ENCODE measurements around the gene PGA3.
"Not testable (repeated sequence)": the region's sequence is repeated elsewhere in the genome, so short reads cannot be mapped to it uniquely, and the experiment has no call there.

PGA3 gene

DNA sequence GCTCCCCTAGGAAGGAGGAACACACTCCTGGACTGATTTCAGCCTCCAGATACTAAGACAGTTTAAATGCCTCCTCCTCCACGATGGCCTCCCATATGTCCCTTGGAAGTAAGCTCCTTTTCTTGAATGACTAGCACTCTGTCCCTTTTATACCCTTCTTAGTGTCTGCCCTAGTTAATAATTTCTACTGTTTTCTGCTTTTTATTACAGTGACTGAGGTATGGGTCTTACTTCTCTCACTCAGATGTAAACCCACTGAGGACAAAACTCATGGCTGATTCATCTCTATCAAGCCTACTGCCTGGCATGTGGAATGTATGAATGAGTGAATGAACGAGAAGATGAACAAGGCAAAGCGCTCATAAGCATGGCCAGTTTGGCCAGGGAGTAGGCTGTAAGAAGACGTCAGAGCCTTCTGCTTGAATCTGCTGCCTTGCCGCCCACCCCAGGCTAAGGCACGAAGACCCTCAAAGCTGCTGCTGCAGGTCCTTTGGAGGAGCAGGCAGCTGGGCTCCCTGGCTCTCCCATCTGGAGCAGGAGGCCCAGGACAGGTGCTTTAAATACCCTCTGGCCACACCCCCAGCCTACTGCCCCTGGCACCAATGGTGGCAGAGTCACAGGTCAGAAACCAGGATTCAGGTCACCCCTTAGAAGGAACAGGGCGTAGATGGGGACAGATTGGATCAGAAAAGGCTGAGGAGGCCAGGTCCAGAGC lies 8.2 kb upstream of the PGA3 start:
- Histone ChIP-seq H3K9ac (ENCODE audit: low read length) (no peak overlapping the region), H3K27ac (ENCODE audit: low read length) (no peak overlapping the region), H3K4me1 (ENCODE audit: control insufficient read depth, low read depth, low read length) (no peaks in the 10 kb centered on the region), H3K36me3 (ENCODE audit: control insufficient read depth, low read depth, low read length) (no peaks in the 10 kb centered on the region), H3K27me3 (ENCODE audit: control insufficient read depth, insufficient read depth, low read length) (no peaks in the 10 kb centered on the region), H3K4me3 (ENCODE audit: low read length) (no peak overlapping the region), H3K9me3 (ENCODE audit: control insufficient read depth, low read depth, low read length) (no peaks in the 10 kb centered on the region)

DNA sequence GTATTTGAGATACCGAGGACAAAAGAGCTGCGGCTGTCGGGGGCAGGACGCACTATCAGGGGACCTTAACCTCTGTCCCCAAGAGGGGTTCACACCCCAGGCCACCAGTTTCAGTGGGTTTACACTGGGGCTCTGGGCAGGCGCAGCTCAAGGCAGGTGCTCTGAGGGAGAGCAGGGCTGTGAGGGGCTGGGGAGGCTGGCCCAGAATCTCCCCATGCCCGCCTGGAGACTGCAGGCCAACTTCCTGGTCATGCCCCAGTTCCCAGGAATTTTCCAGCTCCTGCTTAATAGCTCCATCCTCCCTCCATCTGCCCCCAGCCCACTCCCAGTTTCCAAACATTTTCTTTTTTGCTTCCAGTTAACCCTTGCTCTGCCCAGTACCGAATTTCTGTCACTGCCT lies 7.6 kb upstream of the PGA3 start:
- no peaks in the 10 kb centered on the region for H3K27me3 ChIP-seq (ENCODE audit: control insufficient read depth, insufficient read depth, low read length)
- no peak overlapping the region for H3K9ac ChIP-seq (ENCODE audit: low read length)
- H3K9me3 ChIP-seq (ENCODE audit: control insufficient read depth, low read depth, low read length) = no peaks in the 10 kb centered on the region
- no peak overlapping the region for H3K27ac ChIP-seq (ENCODE audit: low read length)
- H3K4me1 ChIP-seq (ENCODE audit: control insufficient read depth, low read depth, low read length) = no peaks in the 10 kb centered on the region
- no peaks in the 10 kb centered on the region for H3K36me3 ChIP-seq (ENCODE audit: control insufficient read depth, low read depth, low read length)
- H3K4me3 ChIP-seq (ENCODE audit: low read length) = no peak overlapping the region

- H3K36me3 ChIP-seq (ENCODE audit: control insufficient read depth, low read depth, low read length) = no peaks in the 10 kb centered on the region
- H3K9ac ChIP-seq (ENCODE audit: low read length) = no peak overlapping the region
- no peaks in the 10 kb centered on the region for H3K9me3 ChIP-seq (ENCODE audit: control insufficient read depth, low read depth, low read length)
- H3K27me3 ChIP-seq (ENCODE audit: control insufficient read depth, insufficient read depth, low read length) = no peaks in the 10 kb centered on the region
- H3K4me1 ChIP-seq (ENCODE audit: control insufficient read depth, low read depth, low read length) = no peaks in the 10 kb centered on the region
- no peak overlapping the region for H3K27ac ChIP-seq (ENCODE audit: low read length)
- no peak overlapping the region for H3K4me3 ChIP-seq (ENCODE audit: low read length)
Observed at GRCh38 chr11:61198361-61198760, 5.0 kb upstream of the PGA3 start.

DNA sequence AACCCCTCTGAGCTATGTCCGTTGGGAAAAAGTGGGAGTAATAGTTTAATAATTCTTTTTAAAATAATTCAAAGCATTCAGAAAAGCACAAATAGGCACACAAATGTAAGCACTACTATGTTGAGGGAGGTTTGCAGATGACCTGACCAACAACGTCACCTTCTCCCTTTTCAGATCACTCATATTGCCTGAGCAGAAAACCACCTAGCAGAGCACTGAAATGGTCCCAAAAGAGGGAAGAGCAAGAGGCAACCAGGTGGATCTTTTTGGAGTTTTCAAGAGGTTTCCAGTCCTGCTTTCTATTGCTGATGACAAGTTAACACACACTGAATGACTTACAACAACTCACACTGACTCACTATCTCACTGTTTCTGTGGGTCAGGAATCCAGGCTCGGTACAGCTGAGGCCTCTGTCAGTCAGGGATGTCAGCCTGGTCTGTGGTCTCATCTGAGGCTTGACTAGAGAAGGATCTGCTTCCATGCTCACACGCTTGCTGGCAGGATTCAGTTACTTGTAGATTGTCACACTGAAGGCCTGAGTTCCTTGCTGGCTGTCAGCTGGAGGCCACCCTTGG lies 4.3 kb upstream of the PGA3 start:
- H3K27ac ChIP-seq (ENCODE audit: low read length) = no peak overlapping the region
- no peaks in the 10 kb centered on the region for H3K27me3 ChIP-seq (ENCODE audit: control insufficient read depth, insufficient read depth, low read length)
- H3K9me3 ChIP-seq (ENCODE audit: control insufficient read depth, low read depth, low read length) = no peaks in the 10 kb centered on the region
- H3K36me3 ChIP-seq (ENCODE audit: control insufficient read depth, low read depth, low read length) = no peaks in the 10 kb centered on the region
- no peak overlapping the region for H3K4me3 ChIP-seq (ENCODE audit: low read length)
- H3K9ac ChIP-seq (ENCODE audit: low read length) = no peak overlapping the region
- no peaks in the 10 kb centered on the region for H3K4me1 ChIP-seq (ENCODE audit: control insufficient read depth, low read depth, low read length)

- Histone ChIP-seq H3K27me3 (ENCODE audit: control insufficient read depth, insufficient read depth, low read length) (no peaks in the 10 kb centered on the region), H3K4me3 (ENCODE audit: low read length) (no peak overlapping the region), H3K9ac (ENCODE audit: low read length) (no peak overlapping the region), H3K27ac (ENCODE audit: low read length) (no peak overlapping the region), H3K9me3 (ENCODE audit: control insufficient read depth, low read depth, low read length) (no peaks in the 10 kb centered on the region), H3K4me1 (ENCODE audit: control insufficient read depth, low read depth, low read length) (no peaks in the 10 kb centered on the region), H3K36me3 (ENCODE audit: control insufficient read depth, low read depth, low read length) (no peaks in the 10 kb centered on the region)
Observed at GRCh38 chr11:61201476-61201875, 1.8 kb upstream of the PGA3 start.

DNA sequence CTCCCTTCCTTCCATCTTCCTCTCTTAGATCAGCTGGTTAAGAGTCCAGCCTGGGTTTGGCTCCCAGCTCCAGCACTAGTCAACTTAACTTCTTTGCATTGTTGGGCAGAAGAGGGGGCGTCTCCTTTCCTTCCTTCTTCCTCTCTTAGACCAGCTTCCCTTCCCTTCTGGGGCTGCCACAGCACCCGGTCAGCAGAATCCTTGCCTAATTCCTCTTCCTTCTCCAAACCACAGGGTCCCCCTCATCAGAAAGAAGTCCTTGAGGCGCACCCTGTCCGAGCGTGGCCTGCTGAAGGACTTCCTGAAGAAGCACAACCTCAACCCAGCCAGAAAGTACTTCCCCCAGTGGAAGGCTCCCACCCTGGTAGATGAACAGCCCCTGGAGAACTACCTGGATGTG lies 558 bp downstream of the PGA3 start:
- not testable (repeated sequence) for H3K27me3 ChIP-seq (ENCODE audit: control insufficient read depth, insufficient read depth, low read length); H3K4me3 ChIP-seq (ENCODE audit: low read length); H3K9ac ChIP-seq (ENCODE audit: low read length); H3K4me1 ChIP-seq (ENCODE audit: control insufficient read depth, low read depth, low read length); H3K27ac ChIP-seq (ENCODE audit: low read length); H3K9me3 ChIP-seq (ENCODE audit: control insufficient read depth, low read depth, low read length); H3K36me3 ChIP-seq (ENCODE audit: control insufficient read depth, low read depth, low read length)

DNA sequence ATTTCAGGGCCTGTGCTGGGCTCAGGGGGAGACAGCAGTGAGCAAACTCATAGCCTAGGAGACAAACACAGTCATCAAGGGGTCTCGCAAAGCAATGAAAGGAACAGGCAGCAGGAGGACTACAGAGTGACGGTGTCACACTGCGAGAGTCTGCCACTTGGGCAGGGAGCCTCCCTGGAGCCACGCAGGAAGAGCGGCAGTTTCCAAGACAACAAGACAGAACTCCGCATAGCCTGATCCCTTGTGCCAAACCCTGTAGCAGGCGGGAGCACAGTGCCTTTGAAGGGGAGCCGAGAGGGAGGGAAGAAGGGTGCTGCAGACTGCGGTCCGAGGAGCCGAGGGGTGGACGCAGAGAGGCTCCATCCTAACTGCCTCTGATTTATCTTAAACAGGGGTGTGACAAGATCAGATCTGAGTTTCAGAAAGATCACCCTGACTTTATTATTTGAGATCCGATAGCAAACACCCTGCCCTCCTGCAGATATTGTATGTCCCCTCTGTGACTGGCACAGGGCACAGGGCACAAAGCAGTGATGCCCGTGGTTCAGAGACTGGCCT lies 1.3 kb downstream of the PGA3 start:
- H3K36me3 ChIP-seq (ENCODE audit: control insufficient read depth, low read depth, low read length); H3K27me3 ChIP-seq (ENCODE audit: control insufficient read depth, insufficient read depth, low read length); H3K9me3 ChIP-seq (ENCODE audit: control insufficient read depth, low read depth, low read length); H3K4me1 ChIP-seq (ENCODE audit: control insufficient read depth, low read depth, low read length); H3K4me3 ChIP-seq (ENCODE audit: low read length); H3K9ac ChIP-seq (ENCODE audit: low read length); H3K27ac ChIP-seq (ENCODE audit: low read length): not testable (repeated sequence)

- H3K4me1 ChIP-seq (ENCODE audit: control insufficient read depth, low read depth, low read length); H3K27me3 ChIP-seq (ENCODE audit: control insufficient read depth, insufficient read depth, low read length); H3K36me3 ChIP-seq (ENCODE audit: control insufficient read depth, low read depth, low read length); H3K9ac ChIP-seq (ENCODE audit: low read length); H3K27ac ChIP-seq (ENCODE audit: low read length); H3K4me3 ChIP-seq (ENCODE audit: low read length); H3K9me3 ChIP-seq (ENCODE audit: control insufficient read depth, low read depth, low read length): not testable (repeated sequence)
Observed at GRCh38 chr11:61207636-61208310, 4.5 kb downstream of the PGA3 start.

GRCh38 chr11:61210629-61211028 lies 7.3 kb downstream of the PGA3 start:
- not testable (repeated sequence) for H3K9me3 ChIP-seq (ENCODE audit: control insufficient read depth, low read depth, low read length); H3K27me3 ChIP-seq (ENCODE audit: control insufficient read depth, insufficient read depth, low read length); H3K27ac ChIP-seq (ENCODE audit: low read length); H3K9ac ChIP-seq (ENCODE audit: low read length); H3K36me3 ChIP-seq (ENCODE audit: control insufficient read depth, low read depth, low read length); H3K4me1 ChIP-seq (ENCODE audit: control insufficient read depth, low read depth, low read length); H3K4me3 ChIP-seq (ENCODE audit: low read length)

- not testable (repeated sequence) for H3K36me3 ChIP-seq (ENCODE audit: control insufficient read depth, low read depth, low read length); H3K9me3 ChIP-seq (ENCODE audit: control insufficient read depth, low read depth, low read length); H3K27ac ChIP-seq (ENCODE audit: low read length); H3K9ac ChIP-seq (ENCODE audit: low read length); H3K4me3 ChIP-seq (ENCODE audit: low read length); H3K27me3 ChIP-seq (ENCODE audit: control insufficient read depth, insufficient read depth, low read length); H3K4me1 ChIP-seq (ENCODE audit: control insufficient read depth, low read depth, low read length)
Observed at GRCh38 chr11:61211327-61211952, 8.1 kb downstream of the PGA3 start.

DNA sequence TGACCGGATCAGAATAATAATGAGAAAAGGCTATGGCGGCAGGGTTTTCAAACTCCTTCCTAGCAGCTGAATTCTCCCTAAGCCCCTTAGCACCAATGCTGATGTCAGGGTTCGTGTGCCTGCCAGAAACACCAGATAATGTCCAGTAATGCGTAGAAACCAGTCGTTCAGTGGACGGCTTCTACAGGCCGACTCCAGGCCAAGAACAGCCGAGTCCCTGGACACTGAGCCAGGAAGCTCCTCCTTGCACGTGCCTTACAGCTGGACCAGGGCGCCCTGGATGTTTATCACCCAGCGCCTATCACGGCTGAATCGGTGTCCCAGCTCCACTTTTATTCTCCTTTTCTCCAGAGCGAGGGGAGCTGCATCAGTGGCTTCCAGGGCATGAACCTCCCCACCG lies 8.9 kb downstream of the PGA3 start:
- not testable (repeated sequence) for H3K27me3 ChIP-seq (ENCODE audit: control insufficient read depth, insufficient read depth, low read length); H3K4me3 ChIP-seq (ENCODE audit: low read length); H3K27ac ChIP-seq (ENCODE audit: low read length); H3K36me3 ChIP-seq (ENCODE audit: control insufficient read depth, low read depth, low read length); H3K9me3 ChIP-seq (ENCODE audit: control insufficient read depth, low read depth, low read length); H3K9ac ChIP-seq (ENCODE audit: low read length); H3K4me1 ChIP-seq (ENCODE audit: control insufficient read depth, low read depth, low read length)
